Heart right ventricle (tissue), 16 donors: Measurements from ENCODE around the gene FCF1. TPM values are rescaled to one million over a fixed set of nuclear protein-coding genes. Genes with fewer than 3 reads are reported as not detected.

Experiments
- ATAC-seq, 8 donors: fragments of 200-7000 bp; cut with Tn5 transposase; one replicate each; pipeline ENCODE4 v1.9.1; 2020; ENCODE audit warnings: mild to moderate bottlenecking in 8 of 8, moderate library complexity in 8 of 8, moderate number of reproducible peaks in 1 of 8
- DNase-seq, 2 donors: peaks; one replicate each; pipeline ENCODE4 v3.0.0-alpha.2; 2020
- H3K27ac ChIP-seq, 10 donors: fragments of 200-600 bp; sonication (generic) in 2 of 10; one replicate each; pipeline versions ENCODE4 v1.5.0 to v1.8.0; 2020 to 2022; ENCODE audit warnings: mild to moderate bottlenecking in 3 of 10
- H3K27me3 ChIP-seq, 7 donors: fragments of 200-600 bp; one replicate each; pipeline ENCODE4 v1.8.0; 2021 to 2022; ENCODE audit warnings: mild to moderate bottlenecking in 2 of 7
- H3K36me3 ChIP-seq, 9 donors: fragments of 200-600 bp; sonication (generic) in 1 of 9; one replicate each; pipeline versions ENCODE4 v1.5.0 to v1.8.0; 2020 to 2022; ENCODE audit warnings: mild to moderate bottlenecking in 2 of 9
- H3K4me1 ChIP-seq, 9 donors: fragments of 200-600 bp; sonication (generic) in 1 of 9; one replicate each; pipeline versions ENCODE4 v1.5.0 to v1.8.0; 2020 to 2022; ENCODE audit warnings: mild to moderate bottlenecking in 4 of 9
- H3K4me3 ChIP-seq, 10 donors: fragments of 200-600 bp; sonication (generic) in 2 of 10; one replicate each; pipeline versions ENCODE4 v1.5.0 to v1.8.0; 2020 to 2022; ENCODE audit warnings: mild to moderate bottlenecking in 7 of 10, moderate library complexity in 2 of 10
- H3K9me3 ChIP-seq, 11 donors: fragments of 200-600 bp in 10 of 11; sonication (generic) in 2 of 11; one replicate each; pipeline versions ENCODE4 v1.5.0 to v1.8.0; 2013 to 2022; ENCODE audit warnings: mild to moderate bottlenecking in 2 of 11, control low read depth in 1 of 11, moderate library complexity in 1 of 11
- CTCF ChIP-seq, 9 donors: fragments of 200-600 bp; sonication (generic) in 2 of 9; IDR thresholded peaks; one replicate each; pipeline versions ENCODE4 v1.5.0 to v1.8.0; 2021 to 2022; ENCODE audit warnings: antibody characterized with exemption in 9 of 9, mild to moderate bottlenecking in 5 of 9, moderate library complexity in 1 of 9
- WGBS, 2 donors: extraction: QIAGEN DNeasy Blood & Tissue Kit; methylation state at CpG; one replicate each; pipeline ENCODE4 v1.1.7; 2013; ENCODE audit warnings: inconsistent platforms in 1 of 2; 5-methylcytosine and 5-hydroxymethylcytosine counted together
- intact Hi-C, 10 donors: fragments of 100-400 bp; cut with DNase I; formaldehyde crosslinking; loops; one replicate each; pipeline versions ENCODE4 v1.11.1 to v1.14.2; 2022
- polyA plus RNA-seq, 2 donors: library from polyadenylated mRNA; stranded (reverse); fragments of 200-250 nt; gene quantifications; one replicate each; pipeline ENCODE4 v1.2.3, GENCODE V29; 2013
- total RNA-seq, 10 donors: library from RNA; stranded (reverse); fragmentation: NEBNext Ultra II Directional in 3 of 10; extraction: Animal tissue kit (Norgen Biotek cat#: 25700) in 3 of 10; gene quantifications; one replicate each; pipeline versions ENCODE4 v1.2.1 to v1.2.4, GENCODE V29; 2021 to 2023
- donor health status: Arrhythmogenic right ventricular cardiomyopathy.
- donor health status: ischemic (EF 13 %, LVEDD 7.1; RV severe dilation, severe dysfunction).
- donor health status: healthy with polysubstance abuse.
- donor health status: DM: no; HTN: yes; CAD: no.
- donor health status: DM: no; HTN: no; CAD: no.
- donor health status: ischemic (EF 25% LVEDD 6.9; RV normal size, moderate dysfunction).
- donor health status: ischemic (EF 25% LVEDD 5.7; RV mildly dilated, moderate dysfunction).
- donor health status: healthy.
- donor health status: DM: yes; HTN: yes; CAD: no.
- donor health status: Ischemic cardiomyopathy.
- donor health status: ischemic (EF 35%, LVEDD 5.7; RV mildly dilated, moderate dysfunction).
- donor health status: nonischemic (EF 11% LVEDD 7.7; RV severe dilation, severe dysfunction).
- donor health status: DM: yes; HTN: yes; CAD: no.
- donor health status: PGD.
- donor health status: ischemic (EF 29% LVEDD 5.4; RV normal size, mild dysfunction).
- donor health status: nonischemic (EF 23%, LVEDD 6.1; RV moderate dilation, normal function).

Gene FCF1
- total and polyA plus RNA-seq, 12 donors, result 3.4 to 45.5 (median 34.3) TPM

DNA sequence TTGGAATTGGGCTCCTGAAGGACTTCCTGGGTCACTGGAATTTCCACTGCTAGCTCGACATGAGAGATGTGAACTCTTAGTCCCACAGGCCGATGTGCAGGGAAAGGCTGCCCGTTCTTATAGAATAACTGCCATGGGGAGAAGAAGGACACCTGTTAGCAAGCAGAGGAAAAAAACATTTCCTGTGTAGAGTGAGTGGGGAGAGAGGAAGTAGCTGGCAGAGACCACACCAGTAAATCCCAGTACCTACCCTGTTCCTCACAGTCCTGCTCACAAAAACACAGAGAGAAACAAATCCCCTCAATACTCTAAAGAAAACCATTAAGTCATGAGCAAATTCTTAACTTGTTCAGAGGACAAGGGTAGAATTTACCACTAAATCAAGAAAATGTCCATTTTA lies 29.5 kb upstream of the FCF1 start:
- WGBS, 2 donors, result 65 to 78% methylated on average over 3 of the region's 3 CpGs
- ATAC-seq, result no peak

DNA sequence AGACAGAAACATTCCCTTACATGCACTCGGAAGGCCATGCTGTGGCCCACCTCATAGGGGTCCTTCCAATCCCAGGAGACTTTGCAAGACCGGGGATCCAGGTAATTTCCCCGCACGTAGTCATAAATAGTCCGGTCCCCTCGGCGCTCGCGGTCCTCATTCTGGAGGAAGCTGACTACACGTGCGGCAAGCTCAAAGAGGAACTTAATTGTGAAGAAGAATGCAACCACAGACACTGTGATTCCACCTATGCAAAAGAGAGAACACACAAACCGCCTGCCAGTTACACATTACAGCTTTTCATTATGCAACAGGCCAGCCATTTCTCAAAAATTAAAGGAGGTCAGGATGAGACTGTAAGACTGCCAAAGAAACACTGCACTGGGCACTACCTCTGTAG lies 28.5 kb upstream of the FCF1 start:
- TF ChIP-seq CTCF (IDR thresholded peaks at IDR 0.05), result no peak
- DNase-seq (no peak), ATAC-seq (peak in 2 of 8 donors; percentile 39 to 48)
- Histone ChIP-seq H3K4me1 (peaks cover 0 to 28% (median 5%) of the 10 kb centered on the region in 9 donors), H3K9me3 (no peaks in the 10 kb centered on the region), H3K27me3 (no peaks in the 10 kb centered on the region), H3K27ac (peak overlapping the region in 1 of 10 donors; percentile 16), H3K36me3 (peaks cover 0 to 100% (median 24%) of the 10 kb centered on the region in 9 donors), H3K4me3 (no peak overlapping the region)
- 88 to 95% methylated on average over 12 of the region's 12 CpGs for WGBS, 2 donors
- intact Hi-C loops, result no loop called here

More for the DNA sequence above, 29.5 kb upstream of the FCF1 start:
- Histone ChIP-seq H3K4me3 (no peak overlapping the region), H3K27me3 (no peaks in the 10 kb centered on the region), H3K36me3 (peaks cover 0 to 99% (median 24%) of the 10 kb centered on the region in 9 donors), H3K4me1 (peaks cover 0 to 28% (median 5%) of the 10 kb centered on the region in 9 donors), H3K27ac (no peak overlapping the region), H3K9me3 (no peaks in the 10 kb centered on the region)
- TF ChIP-seq CTCF (IDR thresholded peaks at IDR 0.05), result no peak
- DNase-seq, result no peak
- intact Hi-C loops, result no loop called here

GRCh38 chr14:74685056-74685455 lies 27.9 kb upstream of the FCF1 start:
- H3K4me1 ChIP-seq, result peaks cover 0 to 28% (median 5%) of the 10 kb centered on the region in 9 donors
- DNase-seq, result no peak
- peak overlapping the region in 1 of 10 donors; percentile 16 for H3K27ac ChIP-seq
- 93 to 96% methylated on average over 2 of the region's 2 CpGs for WGBS, 2 donors
- H3K36me3 ChIP-seq, result peaks cover 0 to 100% (median 24%) of the 10 kb centered on the region in 9 donors
- no peaks in the 10 kb centered on the region for H3K27me3 ChIP-seq
- H3K9me3 ChIP-seq, result no peaks in the 10 kb centered on the region
- intact Hi-C loops, result no loop called here
- ATAC-seq, result no peak
- no peak for TF ChIP-seq CTCF (IDR thresholded peaks at IDR 0.05)
- no peak overlapping the region for H3K4me3 ChIP-seq

DNA sequence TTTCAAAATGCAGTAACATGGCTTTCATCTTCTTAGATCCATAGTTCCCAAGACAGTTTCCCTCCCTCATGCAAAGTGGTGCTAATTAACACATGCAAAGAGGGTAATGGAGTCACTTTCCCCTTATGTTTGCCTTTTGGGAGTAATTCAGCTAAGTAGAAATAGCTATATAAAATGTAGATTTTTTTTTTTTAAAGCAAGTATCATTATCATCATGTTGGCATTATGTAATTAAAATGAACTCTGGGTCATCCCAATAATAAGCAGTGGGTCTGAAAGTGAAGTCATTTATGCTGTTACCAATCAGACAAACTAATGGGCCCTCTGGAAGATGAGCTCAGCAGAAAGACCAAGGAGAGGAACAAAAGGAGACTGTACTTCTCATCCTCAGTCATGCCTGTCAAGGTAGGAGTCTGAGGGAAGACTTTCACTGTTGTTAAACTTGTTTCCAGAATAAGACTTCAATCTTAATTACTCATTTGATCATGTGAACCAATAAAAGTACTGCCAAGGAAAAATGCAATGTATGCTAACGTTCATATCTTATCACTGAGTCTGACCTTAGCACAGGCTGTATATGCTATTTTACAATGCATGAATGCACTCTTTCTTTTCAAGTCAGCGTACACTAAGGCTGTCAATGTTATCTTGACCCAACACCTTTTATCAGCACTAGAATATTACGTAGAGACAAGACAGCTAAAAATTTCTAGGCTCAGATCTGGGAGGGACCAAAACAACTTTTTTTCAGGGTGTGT lies 26.8 kb upstream of the FCF1 start:
- peaks cover 0 to 100% (median 24%) of the 10 kb centered on the region in 9 donors for H3K36me3 ChIP-seq
- 30 to 59% methylated on average over 3 of the region's 3 CpGs for WGBS, 2 donors
- H3K4me3 ChIP-seq, result no peak overlapping the region
- DNase-seq (no peak), ATAC-seq (no peak)
- H3K27ac ChIP-seq, result no peak overlapping the region
- peaks cover 0 to 28% (median 6%) of the 10 kb centered on the region in 9 donors for H3K4me1 ChIP-seq
- no peak for TF ChIP-seq CTCF (IDR thresholded peaks at IDR 0.05)
- no peaks in the 10 kb centered on the region for H3K9me3 ChIP-seq
- intact Hi-C loops, result no loop called here
- H3K27me3 ChIP-seq, result no peaks in the 10 kb centered on the region
